Mesenteric fat pad (tissue), 1 donor: Measurements from ENCODE around the gene NCK2. TPM values are rescaled to one million over a fixed set of nuclear protein-coding genes. Genes with fewer than 3 reads are reported as not detected.

Experiments
- DNase-seq: peaks from one replicate; pipeline ENCODE4 v3.0.0-alpha.2; 2020; ENCODE audit warnings: low spot score
- total RNA-seq: library from RNA; stranded (reverse); fragmentation: NEBNext Ultra II Directional; extraction: Animal tissue kit (Norgen Biotek cat#: 25700); gene quantifications from one replicate; pipeline ENCODE4 v1.2.1, GENCODE V29; 2021
- donor health status: DM: yes; HTN: yes; CAD: no.

The NCK2 gene
- total RNA-seq, 1 donor from 2014 or later = 39.7 TPM

GRCh38 chr2:105868060-105868459, 123.3 kb downstream of the NCK2 start:
- DNase-seq = no peak

- peak; percentile 81 for DNase-seq
These were observed 124.6 kb downstream of the NCK2 start for GRCh38 chr2:105869341-105869740.

- peak; percentile 81 for DNase-seq
These were observed 125.3 kb downstream of the NCK2 start for GRCh38 chr2:105870062-105870461.

- DNase-seq = peak; percentile 77
These were observed 126.1 kb downstream of the NCK2 start for GRCh38 chr2:105870858-105871257.

GRCh38 chr2:105872142-105872728, 127.5 kb downstream of the NCK2 start:
- peak; percentile 60 for DNase-seq

GRCh38 chr2:105872830-105873229, 128.1 kb downstream of the NCK2 start:
- DNase-seq = peak; percentile 28

GRCh38 chr2:105873281-105873680, 128.6 kb downstream of the NCK2 start:
- DNase-seq = peak; percentile 14

GRCh38 chr2:105873721-105874120, 129.0 kb downstream of the NCK2 start:
- peak; percentile 65 for DNase-seq

- DNase-seq = no peak
These were observed 129.8 kb downstream of the NCK2 start for GRCh38 chr2:105874466-105874865.

GRCh38 chr2:105875241-105875640, 130.5 kb downstream of the NCK2 start:
- DNase-seq = peak; percentile 49

GRCh38 chr2:105876191-105876590, 131.5 kb downstream of the NCK2 start:
- peak; percentile 45 for DNase-seq

GRCh38 chr2:105877945-105878344, 133.2 kb downstream of the NCK2 start:
- no peak for DNase-seq

GRCh38 chr2:105879106-105879802, 134.5 kb downstream of the NCK2 start:
- DNase-seq = peak; percentile 62

GRCh38 chr2:105879803-105880300, 135.1 kb downstream of the NCK2 start:
- no peak for DNase-seq

- peak; percentile 47 for DNase-seq
These were observed 135.9 kb downstream of the NCK2 start for GRCh38 chr2:105880637-105881036.

GRCh38 chr2:105881286-105882136, 136.8 kb downstream of the NCK2 start:
- peak; percentile 89 for DNase-seq

GRCh38 chr2:105882341-105882740, 137.6 kb downstream of the NCK2 start:
- no peak for DNase-seq

GRCh38 chr2:105882920-105883435, 138.3 kb downstream of the NCK2 start:
- DNase-seq = no peak

GRCh38 chr2:105883911-105884694, 139.4 kb downstream of the NCK2 start:
- no peak for DNase-seq

- no peak for DNase-seq
These were observed 140.7 kb downstream of the NCK2 start for GRCh38 chr2:105885456-105885855.

GRCh38 chr2:105886029-105886454, 141.3 kb downstream of the NCK2 start:
- DNase-seq = no peak
